HUES64 (cell line): ENCODE data around the gene TMPRSS6.

Experiments used
- H3K27ac ChIP-seq: 2 replicates; pipeline ENCODE4 v1.7.0; 2013; ENCODE audit warnings: low read depth, low read length, inconsistent platforms
- H3K27me3 ChIP-seq: 2 replicates; pipeline ENCODE4 v1.6.1; 2013; ENCODE audit warnings: mild to moderate bottlenecking, low read length; ENCODE audit not compliant: insufficient read depth
- H3K36me3 ChIP-seq: 2 replicates; pipeline ENCODE4 v1.6.1; 2013; ENCODE audit warnings: mild to moderate bottlenecking, low read length; ENCODE audit not compliant: insufficient read depth
- H3K4me1 ChIP-seq: 2 replicates; pipeline ENCODE4 v1.6.1; 2013; ENCODE audit warnings: mild to moderate bottlenecking, low read length, moderate library complexity; ENCODE audit not compliant: insufficient read depth
- H3K4me3 ChIP-seq: 2 replicates; pipeline ENCODE4 v1.5.1; 2013; ENCODE audit warnings: mild to moderate bottlenecking, low read length, moderate library complexity
- H3K9ac ChIP-seq: 2 replicates; pipeline ENCODE4 v1.6.1; 2013; ENCODE audit warnings: mild to moderate bottlenecking, low read depth, low read length
- H3K9me3 ChIP-seq: 2 replicates; pipeline ENCODE4 v1.6.1; 2013; ENCODE audit warnings: low read depth, low read length; ENCODE audit not compliant: insufficient read depth
- WGBS: fragments of 150-250, 120-280 bp; methylation state at CpG from one replicate; pipeline ENCODE4 v1.1.7; 2013; ENCODE audit warnings: missing lambda C conversion rate; 5-methylcytosine and 5-hydroxymethylcytosine counted together

Gene TMPRSS6

DNA sequence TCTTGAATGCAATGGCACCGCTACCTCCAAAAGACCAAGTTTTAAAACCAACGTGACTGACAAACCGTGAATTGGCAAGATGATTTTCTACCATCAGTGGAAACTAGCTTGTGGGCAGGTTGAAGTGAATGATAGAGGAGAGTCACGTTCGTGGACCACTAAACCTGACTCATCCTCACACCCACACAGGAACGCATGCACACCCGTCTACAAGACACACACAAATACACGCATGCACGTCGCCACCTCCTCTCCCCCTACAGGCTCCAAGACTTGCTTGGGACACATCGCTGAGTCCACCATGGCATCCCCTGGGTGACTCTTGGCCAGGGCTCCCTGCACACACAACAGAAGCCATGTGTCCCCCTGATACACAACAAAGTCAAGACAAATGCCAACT is 14.4 kb downstream of the TMPRSS6 start:
- H3K27ac ChIP-seq = no peak overlapping the region
- 92% methylated on average over 11 of the region's 11 CpGs for WGBS
- no peaks in the 10 kb centered on the region for H3K4me1 ChIP-seq

DNA sequence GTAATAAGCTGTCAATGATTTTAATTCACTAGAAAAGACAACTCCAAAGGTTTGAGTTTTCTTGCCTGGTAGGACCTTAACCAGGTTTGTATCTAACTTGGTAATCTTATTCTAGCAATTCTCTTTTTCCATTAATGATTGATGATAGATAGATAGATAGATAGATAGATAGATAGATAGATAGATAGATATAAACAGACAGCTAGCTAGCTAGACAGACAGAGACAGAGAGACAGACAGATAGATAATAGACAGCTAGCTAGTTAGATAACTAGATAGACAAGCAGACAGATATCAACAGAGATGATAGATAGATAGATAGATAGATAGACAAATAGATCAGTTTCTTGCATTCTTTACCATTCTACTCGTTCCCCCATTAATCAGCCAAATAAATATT is 15.3 kb downstream of the TMPRSS6 start:
- H3K36me3 ChIP-seq = no peaks in the 10 kb centered on the region
- 83% methylated on average over 1 of the region's 1 CpG for WGBS
- no peak overlapping the region for H3K4me3 ChIP-seq
- H3K27me3 ChIP-seq = peaks cover 7% of the 10 kb centered on the region
- H3K9ac ChIP-seq = no peak overlapping the region
- no peaks in the 10 kb centered on the region for H3K4me1 ChIP-seq
- no peak overlapping the region for H3K27ac ChIP-seq
- H3K9me3 ChIP-seq = no peaks in the 10 kb centered on the region

More for the DNA sequence above, 14.4 kb downstream of the TMPRSS6 start:
- H3K27me3 ChIP-seq = peaks cover 7% of the 10 kb centered on the region
- H3K9me3 ChIP-seq = no peaks in the 10 kb centered on the region
- H3K9ac ChIP-seq = no peak overlapping the region
- H3K4me3 ChIP-seq = no peak overlapping the region
- no peaks in the 10 kb centered on the region for H3K36me3 ChIP-seq

DNA sequence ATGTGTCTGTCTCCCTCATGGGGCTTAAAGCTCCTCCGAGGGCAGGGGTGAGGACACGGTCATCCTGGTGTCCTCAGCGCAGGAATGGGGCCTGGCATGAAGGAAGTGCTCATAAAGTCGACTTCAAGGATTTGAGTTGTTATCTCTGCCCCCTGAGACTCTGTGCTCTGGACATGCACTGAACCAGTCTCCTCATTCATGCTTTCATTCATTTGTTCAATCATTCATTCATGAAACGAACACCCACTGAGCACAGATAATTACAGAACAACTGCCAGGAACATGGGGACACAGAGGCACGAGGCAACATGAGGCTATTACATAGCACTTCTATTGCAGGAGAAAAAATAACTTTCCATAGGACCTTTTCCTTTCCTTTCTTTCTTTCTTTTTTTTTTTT is 16.5 kb downstream of the TMPRSS6 start:
- Histone ChIP-seq H3K9me3 (no peaks in the 10 kb centered on the region), H3K36me3 (no peaks in the 10 kb centered on the region), H3K27me3 (peaks cover 3% of the 10 kb centered on the region), H3K9ac (no peak overlapping the region), H3K27ac (no peak overlapping the region), H3K4me3 (no peak overlapping the region), H3K4me1 (no peaks in the 10 kb centered on the region)
- 93% methylated on average over 6 of the region's 6 CpGs for WGBS

DNA sequence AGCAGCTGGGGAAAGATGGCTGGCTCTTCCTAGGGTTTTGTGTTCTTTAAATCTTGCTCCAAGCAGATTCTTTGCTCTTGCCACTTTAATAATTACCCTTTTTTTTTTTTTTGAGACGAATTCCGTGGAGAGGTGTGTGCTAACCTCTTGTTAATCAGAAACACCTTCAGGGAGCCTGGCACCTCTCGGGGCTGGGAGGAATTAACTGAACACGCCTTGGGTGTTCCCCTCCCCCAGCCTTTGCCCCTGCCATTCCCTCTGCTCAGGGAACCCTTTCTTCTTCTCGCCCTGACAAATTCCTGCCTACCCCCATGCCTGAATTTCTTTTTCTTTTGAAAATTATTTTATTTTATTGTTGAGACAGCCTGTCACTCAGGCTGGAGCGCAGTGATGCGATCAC is 17.5 kb downstream of the TMPRSS6 start:
- Histone ChIP-seq H3K27me3 (no peaks in the 10 kb centered on the region), H3K4me1 (no peaks in the 10 kb centered on the region)
- 74% methylated on average over 7 of the region's 7 CpGs for WGBS

DNA sequence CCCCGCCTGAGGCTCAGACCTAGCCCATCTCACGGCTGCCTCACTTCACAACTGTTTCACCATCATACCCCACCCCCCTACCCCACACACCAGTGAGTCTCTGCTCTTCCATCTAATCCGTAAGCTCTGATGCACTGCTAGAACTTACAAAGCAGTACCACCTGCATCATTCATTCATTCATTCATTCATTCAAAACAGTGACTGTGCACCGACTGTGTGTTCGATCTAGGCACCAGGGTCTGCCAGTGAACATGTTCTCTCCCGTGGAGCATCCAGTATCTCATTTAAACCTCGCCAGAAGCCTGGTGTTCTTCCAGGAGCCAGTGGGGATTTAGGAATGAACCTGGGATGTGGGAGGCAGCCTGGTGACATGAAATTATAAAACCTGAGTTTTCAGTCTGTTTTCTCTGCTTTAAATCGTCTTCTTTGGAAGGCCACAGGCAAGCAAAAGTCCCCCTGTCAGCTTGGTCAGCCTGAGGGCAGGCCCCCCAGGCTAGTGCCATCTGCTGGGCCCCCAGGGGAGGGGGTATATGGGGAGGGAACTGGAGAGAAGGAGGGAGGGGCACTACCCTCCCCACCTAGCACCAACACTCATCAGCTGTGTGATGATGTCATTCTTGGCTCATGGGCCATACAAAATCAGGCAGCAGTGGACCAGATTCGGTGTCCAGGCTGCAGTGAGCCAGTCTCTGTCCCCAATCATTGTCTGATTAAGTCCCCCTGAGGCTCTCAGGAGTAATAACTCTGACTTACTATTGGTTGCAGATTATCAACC is 18.4 kb downstream of the TMPRSS6 start:
- Histone ChIP-seq H3K27me3 (no peaks in the 10 kb centered on the region), H3K36me3 (no peaks in the 10 kb centered on the region), H3K4me3 (no peak overlapping the region), H3K27ac (no peak overlapping the region), H3K9ac (no peak overlapping the region), H3K4me1 (no peaks in the 10 kb centered on the region), H3K9me3 (no peaks in the 10 kb centered on the region)
- 86% methylated on average over 9 of the region's 9 CpGs for WGBS

More for the DNA sequence above, 17.5 kb downstream of the TMPRSS6 start:
- Histone ChIP-seq H3K27ac (no peak overlapping the region), H3K9me3 (no peaks in the 10 kb centered on the region), H3K4me3 (no peak overlapping the region), H3K9ac (no peak overlapping the region), H3K36me3 (no peaks in the 10 kb centered on the region)

DNA sequence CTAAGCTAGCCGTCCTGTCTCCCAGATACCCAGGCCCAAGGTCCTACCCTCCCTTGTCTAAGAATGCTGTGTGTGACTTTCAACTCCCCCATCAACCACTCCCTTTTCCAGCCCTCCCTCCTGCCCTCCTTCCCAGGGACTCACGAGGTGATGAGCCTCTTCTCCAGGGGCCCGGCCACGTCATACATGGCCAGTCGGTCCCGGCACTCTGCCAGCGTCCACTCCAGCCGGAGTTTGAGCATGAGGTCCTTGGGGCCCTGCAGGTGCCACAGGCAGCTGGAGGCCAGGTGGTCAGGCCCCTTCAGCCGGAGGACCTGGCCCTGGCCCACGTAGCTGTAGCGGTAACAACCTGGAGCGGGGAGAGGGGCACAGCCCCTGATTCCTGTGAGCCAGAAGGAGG is 20.1 kb downstream of the TMPRSS6 start:
- WGBS = 83% methylated on average over 12 of the region's 12 CpGs
- Histone ChIP-seq H3K4me1 (no peaks in the 10 kb centered on the region), H3K27ac (no peak overlapping the region), H3K4me3 (no peak overlapping the region), H3K9me3 (no peaks in the 10 kb centered on the region), H3K9ac (no peak overlapping the region), H3K36me3 (no peaks in the 10 kb centered on the region), H3K27me3 (no peaks in the 10 kb centered on the region)

DNA sequence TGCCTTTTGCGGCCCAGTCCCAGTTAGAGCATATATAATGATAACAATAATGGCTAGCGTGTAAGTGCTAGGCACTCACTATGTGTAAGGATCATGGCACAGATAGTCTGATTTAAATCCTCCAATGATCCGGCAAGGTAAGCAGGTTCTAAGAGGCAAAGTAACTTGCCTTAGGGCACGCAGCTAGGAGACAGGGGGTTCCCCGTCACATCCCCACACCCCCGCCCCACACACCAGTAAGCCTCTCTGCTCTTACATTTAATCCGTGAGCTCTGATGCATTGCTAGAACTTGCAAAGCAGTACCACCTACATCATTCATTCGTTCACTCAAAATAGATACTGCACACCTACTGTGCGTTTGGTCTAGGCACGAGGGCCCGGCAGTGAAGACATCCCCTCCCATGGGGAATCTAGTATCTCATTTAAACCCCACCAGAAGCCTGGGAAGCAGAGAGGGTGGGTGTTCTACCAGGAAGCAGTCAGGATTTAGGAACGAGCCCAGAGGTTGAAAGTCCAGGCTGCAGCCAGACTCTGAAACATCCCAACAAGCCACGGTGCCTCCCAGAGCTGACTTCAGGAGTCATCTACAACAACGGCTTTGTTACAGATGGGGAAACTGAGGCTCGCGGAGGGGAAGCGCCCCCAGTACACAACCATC is 20.6 kb downstream of the TMPRSS6 start:
- WGBS = 89% methylated on average over 17 of the region's 17 CpGs
- Histone ChIP-seq H3K27me3 (no peaks in the 10 kb centered on the region), H3K9me3 (no peaks in the 10 kb centered on the region), H3K4me1 (no peaks in the 10 kb centered on the region), H3K4me3 (no peak overlapping the region), H3K36me3 (no peaks in the 10 kb centered on the region), H3K9ac (no peak overlapping the region), H3K27ac (no peak overlapping the region)

DNA sequence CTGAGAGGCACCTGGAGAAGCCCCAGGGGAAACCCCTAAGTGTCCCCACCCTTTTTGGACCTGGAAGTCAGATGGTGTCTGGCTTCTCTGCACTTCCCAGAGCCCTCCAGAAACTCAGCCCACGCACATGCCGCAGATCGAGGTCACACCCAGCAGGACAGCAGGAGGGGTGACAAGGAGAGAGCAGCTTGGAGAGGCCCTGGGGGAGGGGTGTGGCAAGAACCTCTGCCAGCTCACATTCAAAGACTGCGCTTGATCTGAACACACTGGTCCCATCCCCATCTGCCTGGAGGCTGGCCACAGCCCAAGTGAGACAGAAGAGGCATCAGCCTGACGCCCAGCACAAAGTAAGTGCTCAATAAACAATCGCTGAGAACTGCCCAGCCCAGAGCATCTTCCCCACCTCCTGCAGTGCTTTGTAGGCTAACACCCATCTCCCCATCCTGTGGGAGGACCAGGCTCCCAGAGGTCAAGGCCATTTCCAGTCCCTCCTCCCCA is 21.4 kb downstream of the TMPRSS6 start:
- WGBS = 51% methylated on average over 6 of the region's 6 CpGs
- Histone ChIP-seq H3K27ac (no peak overlapping the region), H3K4me3 (no peak overlapping the region), H3K9me3 (no peaks in the 10 kb centered on the region), H3K27me3 (no peaks in the 10 kb centered on the region), H3K4me1 (no peaks in the 10 kb centered on the region), H3K9ac (no peak overlapping the region), H3K36me3 (no peaks in the 10 kb centered on the region)

DNA sequence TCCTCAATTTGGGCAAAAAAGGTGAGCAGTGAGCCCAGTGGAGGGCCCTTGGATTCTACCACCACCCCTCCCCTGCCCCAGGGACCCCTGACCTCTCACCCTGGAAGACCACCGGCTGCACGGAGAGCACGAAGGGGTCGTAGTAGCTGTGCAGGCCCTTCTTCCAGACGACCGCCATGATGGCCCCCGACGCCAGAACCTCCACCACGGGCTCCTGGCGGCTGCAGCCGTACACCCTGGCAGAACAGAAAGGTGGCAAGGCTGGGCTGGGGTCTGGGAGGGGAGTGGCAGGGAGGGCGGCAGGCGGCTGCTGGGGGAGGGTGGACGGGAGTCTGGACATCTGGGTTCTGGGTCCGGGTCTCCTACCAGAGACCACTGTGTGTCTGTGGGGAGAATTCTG is 23.3 kb downstream of the TMPRSS6 start:
- Histone ChIP-seq H3K27me3 (no peaks in the 10 kb centered on the region), H3K9me3 (no peaks in the 10 kb centered on the region), H3K4me3 (no peak overlapping the region), H3K36me3 (no peaks in the 10 kb centered on the region), H3K27ac (no peak overlapping the region), H3K9ac (no peak overlapping the region), H3K4me1 (no peaks in the 10 kb centered on the region)
- 92% methylated on average over 15 of the region's 15 CpGs for WGBS

DNA sequence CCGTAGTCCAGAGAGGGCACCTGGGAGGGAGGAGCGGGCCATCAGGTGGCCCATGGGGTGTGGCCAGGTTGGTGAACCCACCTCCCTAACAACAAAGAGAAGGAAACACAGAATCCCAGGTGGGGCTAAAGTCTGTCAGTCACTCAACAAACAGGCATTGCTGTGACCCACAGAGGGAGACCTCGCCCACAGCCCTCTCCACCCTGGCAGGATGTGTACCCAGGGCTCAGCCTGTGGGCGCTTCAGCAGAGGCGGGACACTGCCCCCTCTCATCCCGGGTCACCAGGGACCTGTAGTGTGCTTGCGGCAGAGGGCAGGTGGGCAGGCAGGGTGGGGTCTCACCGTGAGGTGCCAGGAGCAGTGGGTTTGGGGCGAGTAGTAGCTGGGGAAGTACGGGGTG is 25.1 kb downstream of the TMPRSS6 start:
- 86% methylated on average over 10 of the region's 10 CpGs for WGBS
- no peak overlapping the region for H3K4me3 ChIP-seq
- H3K27ac ChIP-seq = no peak overlapping the region
- H3K9me3 ChIP-seq = no peaks in the 10 kb centered on the region
- H3K36me3 ChIP-seq = no peaks in the 10 kb centered on the region
- H3K9ac ChIP-seq = no peak overlapping the region
- no peaks in the 10 kb centered on the region for H3K27me3 ChIP-seq
- no peaks in the 10 kb centered on the region for H3K4me1 ChIP-seq

DNA sequence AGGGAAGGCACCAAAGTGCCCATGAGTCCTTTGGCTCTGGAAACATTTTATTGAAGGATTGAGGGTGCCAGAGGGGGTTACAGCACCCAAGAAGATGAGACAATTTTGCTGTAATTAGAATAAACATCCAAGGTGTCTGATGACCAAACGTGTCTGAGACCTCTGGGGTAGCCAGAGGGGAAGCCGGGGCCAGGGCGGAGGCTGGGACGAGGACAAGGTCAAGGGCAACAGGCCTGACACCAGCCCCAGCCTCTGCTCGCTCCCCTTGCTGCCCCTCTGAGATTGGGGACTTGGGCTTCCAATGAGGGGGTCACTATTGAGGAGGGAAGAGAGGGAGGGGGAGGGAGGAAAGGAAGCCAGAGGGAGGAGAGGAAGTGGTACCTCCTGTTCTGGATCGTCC is 25.6 kb downstream of the TMPRSS6 start:
- Histone ChIP-seq H3K27me3 (no peaks in the 10 kb centered on the region), H3K27ac (no peak overlapping the region), H3K4me3 (no peak overlapping the region), H3K9ac (no peak overlapping the region), H3K4me1 (no peaks in the 10 kb centered on the region), H3K36me3 (no peaks in the 10 kb centered on the region), H3K9me3 (no peaks in the 10 kb centered on the region)
- 82% methylated on average over 6 of the region's 6 CpGs for WGBS
